AG10803 (cell line): Measurements from ENCODE around the gene EGFL7.

Source experiments
- DNase-seq: peaks from one replicate; pipeline ENCODE4 v3.0.0; 2010; ENCODE audit warnings: low read depth
- H3K4me3 ChIP-seq: 2 replicates; pipeline ENCODE4 v1.5.1; 2011; ENCODE audit warnings: mild to moderate bottlenecking, low read length, control low read depth
- CTCF ChIP-seq: conservative IDR thresholded peaks from 2 replicates; pipeline ENCODE4 v1.5.1; 2011; ENCODE audit warnings: mild to moderate bottlenecking, low read length, control low read depth, inconsistent platforms

Gene EGFL7

GRCh38 chr9:136621019-136621733, 41.5 kb upstream of the EGFL7 start:
- H3K4me3 ChIP-seq = no peak overlapping the region
- DNase-seq = no peak
- no peak for TF ChIP-seq CTCF

GRCh38 chr9:136621734-136622093, 41.0 kb upstream of the EGFL7 start:
- TF ChIP-seq CTCF = no peak
- H3K4me3 ChIP-seq = no peak overlapping the region
- no peak for DNase-seq

DNA sequence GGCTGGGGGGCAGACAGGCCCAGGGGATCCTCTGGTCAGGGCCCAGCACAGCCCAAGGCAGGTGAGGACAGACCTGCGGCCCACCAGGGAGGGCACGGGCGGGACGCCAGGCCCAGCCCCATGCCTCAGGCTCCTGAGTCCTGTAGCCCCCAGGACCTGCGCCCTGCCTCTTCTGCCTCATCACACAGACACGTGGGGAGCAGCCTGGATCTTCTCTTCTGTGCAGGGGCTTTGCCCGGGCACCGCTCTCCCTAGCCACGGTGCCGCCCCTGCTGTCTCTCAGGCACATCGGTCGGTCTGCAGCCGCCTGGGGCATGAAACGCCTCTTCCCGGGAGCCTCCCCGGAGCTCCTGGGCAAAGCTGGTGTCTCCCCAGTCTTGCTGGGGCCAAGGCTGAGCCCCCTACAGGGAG, 40.2 kb upstream of the EGFL7 start:
- DNase-seq = no peak
- no peak overlapping the region for H3K4me3 ChIP-seq
- TF ChIP-seq CTCF = no peak

DNA sequence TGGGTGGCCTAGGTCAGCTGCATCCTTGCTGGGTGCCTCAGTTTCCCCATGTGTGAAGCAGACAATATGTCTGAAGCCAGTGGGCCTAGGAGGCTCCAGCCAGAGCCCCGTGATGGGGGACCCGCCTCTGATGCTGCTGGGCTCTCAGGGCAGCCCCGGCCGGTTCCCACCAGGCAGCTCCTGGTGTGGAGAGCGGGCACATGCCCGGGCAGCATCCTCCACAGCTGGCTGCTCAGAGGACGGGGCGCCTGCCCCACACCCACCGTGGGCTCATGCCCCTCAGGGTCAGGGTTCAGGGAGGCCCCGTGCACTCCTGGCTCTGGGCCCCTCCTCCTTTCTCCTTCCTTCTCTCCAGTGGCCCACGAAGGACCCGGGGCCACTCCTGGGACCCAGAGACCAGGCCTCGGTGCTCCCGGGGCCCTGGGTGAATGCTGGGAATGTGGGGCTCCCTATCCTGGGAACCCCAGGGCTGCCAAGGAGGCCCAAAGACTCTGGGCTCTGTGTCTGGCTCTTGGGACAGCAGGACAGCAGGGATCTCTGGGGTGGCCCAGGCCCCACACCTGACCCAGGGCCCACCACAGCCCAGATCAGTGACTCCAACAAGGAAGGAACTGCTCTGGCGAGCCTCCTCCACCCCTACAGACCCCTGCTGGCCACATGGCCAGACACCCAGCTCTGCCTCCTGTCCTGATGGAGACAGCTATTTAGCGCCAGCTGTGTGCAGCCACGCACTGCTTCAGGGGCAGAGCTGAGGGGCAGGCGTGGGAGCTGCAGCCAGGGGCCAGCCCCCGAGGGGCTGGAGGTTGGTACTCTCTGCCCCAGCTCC, 39.5 kb upstream of the EGFL7 start:
- TF ChIP-seq CTCF = no peak
- no peak for DNase-seq
- no peak overlapping the region for H3K4me3 ChIP-seq

GRCh38 chr9:136623842-136624183, 38.9 kb upstream of the EGFL7 start:
- H3K4me3 ChIP-seq = no peak overlapping the region
- DNase-seq = no peak
- TF ChIP-seq CTCF = no peak

GRCh38 chr9:136624184-136624951, 38.3 kb upstream of the EGFL7 start:
- DNase-seq = no peak
- H3K4me3 ChIP-seq = no peak overlapping the region
- no peak for TF ChIP-seq CTCF
